NCI-H1048 (cell line): ENCODE data around the gene MAGI1.

Experiments used
- DNase-seq: peaks from one replicate; lab custom pipeline; 2025; lab: John Stamatoyannopoulos, UW

Gene MAGI1

GRCh38 chr3:66014056-66014455, 24.7 kb downstream of the MAGI1 start:
- no peak for DNase-seq

- DNase-seq, result no peak
Measured at GRCh38 chr3:66012711-66013110, 26.0 kb downstream of the MAGI1 start.

- DNase-seq, result no peak
Measured at GRCh38 chr3:66010739-66011655, 27.7 kb downstream of the MAGI1 start.

- no peak for DNase-seq
Measured at GRCh38 chr3:66010348-66010738, 28.4 kb downstream of the MAGI1 start.

GRCh38 chr3:66004244-66004643, 34.5 kb downstream of the MAGI1 start:
- DNase-seq, result no peak

- no peak for DNase-seq
Measured at GRCh38 chr3:66001626-66002025, 37.1 kb downstream of the MAGI1 start.

- no peak for DNase-seq
Measured at GRCh38 chr3:66000506-66000905, 38.2 kb downstream of the MAGI1 start.

- no peak for DNase-seq
Measured at GRCh38 chr3:65999606-66000005, 39.1 kb downstream of the MAGI1 start.

- no peak for DNase-seq
Measured at GRCh38 chr3:65996589-65996988, 42.1 kb downstream of the MAGI1 start.

GRCh38 chr3:65995515-65995914, 43.2 kb downstream of the MAGI1 start:
- no peak for DNase-seq

- DNase-seq, result no peak
Measured at GRCh38 chr3:65995030-65995429, 43.7 kb downstream of the MAGI1 start.

GRCh38 chr3:65993134-65993900, 45.4 kb downstream of the MAGI1 start:
- no peak for DNase-seq

- DNase-seq, result no peak
Measured at GRCh38 chr3:65992106-65992505, 46.6 kb downstream of the MAGI1 start.

- no peak for DNase-seq
Measured at GRCh38 chr3:65988411-65989180, 50.1 kb downstream of the MAGI1 start.

GRCh38 chr3:65986285-65986684, 52.4 kb downstream of the MAGI1 start:
- DNase-seq, result no peak

- DNase-seq, result no peak
Measured at GRCh38 chr3:65984975-65985374, 53.7 kb downstream of the MAGI1 start.

GRCh38 chr3:65983100-65983499, 55.6 kb downstream of the MAGI1 start:
- no peak for DNase-seq

- DNase-seq, result no peak
Measured at GRCh38 chr3:65979731-65980130, 59.0 kb downstream of the MAGI1 start.

GRCh38 chr3:65979162-65979561, 59.6 kb downstream of the MAGI1 start:
- no peak for DNase-seq

- no peak for DNase-seq
Measured at GRCh38 chr3:65978116-65978515, 60.6 kb downstream of the MAGI1 start.

GRCh38 chr3:65975032-65975431, 63.7 kb downstream of the MAGI1 start:
- DNase-seq, result no peak

- DNase-seq, result no peak
Measured at GRCh38 chr3:65974509-65974908, 64.2 kb downstream of the MAGI1 start.
